ENCODE measurements around the gene CA11. TPM values are rescaled to one million over a fixed set of nuclear protein-coding genes. Genes with fewer than 3 reads are reported as not detected.

Gene CA11
- total RNA-seq = 1.3 and 2.5 TPM in 2 replicates

GRCh38 chr19:48646001-48646721 is at the start of gene CA11:
Gene CA11, minus strand, starts transcription at chr19:48646187. Its CDS starts 555 bp downstream, at chr19:48645632.

GRCh38 chr19:48672994-48673393 is 27.0 kb upstream of the CA11 start, which contains the start of gene NTN5:
Gene NTN5, minus strand, starts transcription at chr19:48673017. Its CDS starts 2,031 bp downstream, at chr19:48670986.

GRCh38 chr19:48636859-48637448 is 9.0 kb downstream of the CA11 start, which contains the start of gene DBP:
Gene DBP, minus strand, starts transcription at chr19:48637379. Its CDS starts 385 bp downstream, at chr19:48636994.

GRCh38 chr19:48618916-48619691 is 26.9 kb downstream of the CA11 start, which contains the start of the genes RPL18 and SPHK2:
Gene RPL18, minus strand, starts transcription at chr19:48619178. Its CDS starts 35 bp downstream, at chr19:48619143.
Gene SPHK2, plus strand, starts transcription at chr19:48619506. Its CDS starts 1,009 bp downstream, at chr19:48620515.

GRCh38 chr19:48614436-48615230 is 31.4 kb downstream of the CA11 start, which contains the start of gene FAM83E:
Gene FAM83E, minus strand, starts transcription at chr19:48615076. Its CDS starts 1,704 bp downstream, at chr19:48613372.

GRCh38 chr19:48606463-48607358 is 39.3 kb downstream of the CA11 start, which contains the start of gene SPACA4:
Gene SPACA4, plus strand, starts transcription at chr19:48606742. Its CDS starts 237 bp downstream, at chr19:48606979.

Other genes with a start within 250 kb of the CA11 start
- 26.4 and 35.5 TPM in 2 replicates for gene GRWD1, start 200.2 kb downstream of the CA11 start, total RNA-seq
- 1.1 and 1.3 TPM in 2 replicates for gene KCNJ14, start 190.6 kb downstream of the CA11 start, total RNA-seq
- 20.3 and 57.3 TPM in 2 replicates for gene CYTH2, start 176.8 kb downstream of the CA11 start, total RNA-seq
- not detected in 2 replicates for gene LMTK3, start 134.4 kb downstream of the CA11 start, total RNA-seq
- not detected in 2 replicates for gene SULT2B1, start 94.0 kb downstream of the CA11 start, total RNA-seq
- gene SPACA4, start 39.4 kb downstream of the CA11 start, total RNA-seq = not detected in 2 replicates
- gene FAM83E, start 31.1 kb downstream of the CA11 start, total RNA-seq = not detected in 2 replicates
- gene RPL18, start 27.0 kb downstream of the CA11 start, total RNA-seq = 2,209 and 2,294 TPM in 2 replicates
- 11.5 and 14.0 TPM in 2 replicates for gene SPHK2, start 26.7 kb downstream of the CA11 start, total RNA-seq
- gene DBP, start 8.8 kb downstream of the CA11 start, total RNA-seq = 11.5 and 14.2 TPM in 2 replicates
- gene NTN5, start 26.8 kb upstream of the CA11 start, total RNA-seq = not detected in 2 replicates
- not detected in 2 replicates for gene FUT2, start 49.8 kb upstream of the CA11 start, total RNA-seq
- gene MAMSTR, start 73.5 kb upstream of the CA11 start, total RNA-seq = 0.62 and 2.3 TPM in 2 replicates
- 3.7 and 4.1 TPM in 2 replicates for gene RASIP1, start 94.4 kb upstream of the CA11 start, total RNA-seq
- gene IZUMO1, start 100.7 kb upstream of the CA11 start, total RNA-seq = not detected in 2 replicates
- 0.06 and 0.29 TPM in 2 replicates for gene FUT1, start 106.5 kb upstream of the CA11 start, total RNA-seq
- gene FGF21, start 109.3 kb upstream of the CA11 start, total RNA-seq = not detected in 2 replicates
- gene BCAT2, start 164.8 kb upstream of the CA11 start, total RNA-seq = 25.1 and 30.3 TPM in 2 replicates
- gene HSD17B14, start 190.3 kb upstream of the CA11 start, total RNA-seq = 3.0 TPM in 1 of 2 replicates, not detected in the other
- 47.2 and 48.1 TPM in 2 replicates for gene PLEKHA4, start 222.4 kb upstream of the CA11 start, total RNA-seq
- gene PPP1R15A, start 226.2 kb upstream of the CA11 start, total RNA-seq = 28.2 and 33.1 TPM in 2 replicates

All from cardiac ventricle fibroblast (primary cell).